Cardiac fibroblast (primary cell): Measurements from ENCODE around the gene NELL2.

Experiments used
- DNase-seq, 2 donors: peaks; one replicate each; pipeline versions ENCODE4 v3.0.0 to v3.0.0-alpha.2; 2010; ENCODE audit warnings: low read depth in 2 of 2
- H3K4me3 ChIP-seq, 2 donors: replicated peaks in 1 of 2; 1 replicate in 1 of 2; 2 replicates in 1 of 2; pipeline ENCODE4 v1.5.1; 2011; ENCODE audit warnings: low read depth in 2 of 2, low read length in 2 of 2, mild to moderate bottlenecking in 2 of 2, moderate library complexity in 1 of 2
- TF ChIP-seq, protein P1 (sequence below): IDR thresholded peaks from one replicate; pipeline ENCODE4 v1.5.1; 2011; ENCODE audit warnings: low read depth, mild to moderate bottlenecking, low read length, inconsistent platforms

Gene NELL2

DNA sequence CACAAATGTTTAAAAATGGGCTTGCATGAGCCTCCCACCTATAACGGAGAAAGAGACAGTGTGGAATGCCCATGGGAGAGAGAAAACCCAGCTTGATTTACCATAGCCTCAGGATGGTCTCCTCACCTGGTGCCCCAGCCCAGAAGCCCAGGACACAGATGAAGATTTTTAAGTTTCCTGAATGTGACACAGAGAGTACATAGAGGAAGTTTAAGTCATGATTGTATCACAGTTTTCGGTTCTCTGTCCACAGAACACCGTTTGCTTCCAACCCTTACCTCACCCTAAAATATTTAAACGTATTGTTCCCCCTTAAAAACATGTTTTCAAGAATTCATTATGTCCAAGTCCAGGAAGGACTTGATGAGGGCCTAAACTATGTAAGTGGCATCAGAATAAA lies 56.2 kb downstream of the NELL2 start:
- DNase-seq = no peak
- TF ChIP-seq, protein P1, sequence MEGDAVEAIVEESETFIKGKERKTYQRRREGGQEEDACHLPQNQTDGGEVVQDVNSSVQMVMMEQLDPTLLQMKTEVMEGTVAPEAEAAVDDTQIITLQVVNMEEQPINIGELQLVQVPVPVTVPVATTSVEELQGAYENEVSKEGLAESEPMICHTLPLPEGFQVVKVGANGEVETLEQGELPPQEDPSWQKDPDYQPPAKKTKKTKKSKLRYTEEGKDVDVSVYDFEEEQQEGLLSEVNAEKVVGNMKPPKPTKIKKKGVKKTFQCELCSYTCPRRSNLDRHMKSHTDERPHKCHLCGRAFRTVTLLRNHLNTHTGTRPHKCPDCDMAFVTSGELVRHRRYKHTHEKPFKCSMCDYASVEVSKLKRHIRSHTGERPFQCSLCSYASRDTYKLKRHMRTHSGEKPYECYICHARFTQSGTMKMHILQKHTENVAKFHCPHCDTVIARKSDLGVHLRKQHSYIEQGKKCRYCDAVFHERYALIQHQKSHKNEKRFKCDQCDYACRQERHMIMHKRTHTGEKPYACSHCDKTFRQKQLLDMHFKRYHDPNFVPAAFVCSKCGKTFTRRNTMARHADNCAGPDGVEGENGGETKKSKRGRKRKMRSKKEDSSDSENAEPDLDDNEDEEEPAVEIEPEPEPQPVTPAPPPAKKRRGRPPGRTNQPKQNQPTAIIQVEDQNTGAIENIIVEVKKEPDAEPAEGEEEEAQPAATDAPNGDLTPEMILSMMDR = no peak
- no peak overlapping the region for H3K4me3 ChIP-seq

DNA sequence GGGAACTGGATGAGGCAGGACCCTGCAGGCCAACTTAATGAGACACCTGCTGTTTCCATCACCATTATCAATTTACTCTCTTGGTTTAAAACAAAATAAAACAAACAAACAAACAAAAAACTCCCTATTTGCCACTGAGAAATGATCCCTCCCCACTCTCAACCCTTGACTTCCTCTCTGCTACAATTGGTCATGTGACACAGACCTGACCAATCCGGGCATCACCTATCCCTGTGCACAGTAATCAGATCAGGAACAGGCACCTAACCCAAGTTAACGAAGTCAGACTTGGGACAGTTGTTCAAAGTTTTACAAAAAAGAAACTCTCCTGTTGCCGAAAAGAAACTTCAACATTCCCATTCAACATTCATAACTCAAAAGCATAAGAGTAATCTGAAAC lies 58.4 kb downstream of the NELL2 start:
- no peak for DNase-seq
- H3K4me3 ChIP-seq = no peak overlapping the region
- TF ChIP-seq, protein P1 = no peak

DNA sequence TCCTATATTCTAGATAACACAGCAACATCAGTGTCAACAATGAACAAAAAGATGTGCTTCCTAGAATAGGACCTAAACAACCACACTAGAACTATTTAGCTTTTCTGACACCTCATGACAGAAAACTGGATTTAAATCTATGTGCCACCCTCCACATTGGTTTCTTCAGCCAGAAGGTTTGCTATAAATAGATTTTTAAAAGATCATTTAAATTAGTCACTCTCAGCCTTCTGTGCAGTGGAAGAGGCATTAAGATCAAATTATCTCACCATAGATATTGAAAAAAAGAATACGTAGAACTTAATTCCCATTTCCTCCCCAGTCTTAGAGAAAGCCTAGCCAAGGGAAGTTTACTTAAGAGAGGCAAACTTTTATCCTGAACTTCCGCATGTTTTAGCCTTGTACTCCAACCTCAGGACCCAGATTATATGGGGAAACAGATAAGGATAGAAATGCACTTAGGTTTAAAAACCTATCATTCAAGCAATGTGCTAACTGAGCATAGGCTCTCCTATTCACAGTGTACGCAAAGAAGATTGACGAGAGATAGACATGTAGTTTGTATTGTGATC lies 59.6 kb downstream of the NELL2 start:
- no peak overlapping the region for H3K4me3 ChIP-seq
- DNase-seq = no peak
- TF ChIP-seq, protein P1 = no peak

DNA sequence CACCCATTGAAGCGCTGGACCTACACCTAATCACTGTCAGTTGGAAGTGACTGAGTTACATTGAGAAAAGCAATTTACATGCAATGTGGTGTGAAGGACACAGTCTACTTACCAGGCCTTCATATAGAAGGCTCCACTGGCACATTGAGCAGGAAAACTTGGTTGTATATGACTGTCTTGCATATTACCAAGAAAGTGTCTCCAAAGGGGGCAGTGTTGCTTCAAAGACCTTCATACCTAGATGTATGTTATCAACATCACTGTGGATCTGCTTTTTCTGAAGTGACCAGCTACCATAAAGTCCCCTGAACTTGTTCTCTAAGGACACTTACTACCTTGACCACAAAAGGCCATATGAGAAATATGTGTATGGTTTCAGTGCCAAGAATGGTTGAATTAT lies 64.1 kb downstream of the NELL2 start:
- no peak for DNase-seq
- TF ChIP-seq, protein P1 = no peak
- no peak overlapping the region for H3K4me3 ChIP-seq

DNA sequence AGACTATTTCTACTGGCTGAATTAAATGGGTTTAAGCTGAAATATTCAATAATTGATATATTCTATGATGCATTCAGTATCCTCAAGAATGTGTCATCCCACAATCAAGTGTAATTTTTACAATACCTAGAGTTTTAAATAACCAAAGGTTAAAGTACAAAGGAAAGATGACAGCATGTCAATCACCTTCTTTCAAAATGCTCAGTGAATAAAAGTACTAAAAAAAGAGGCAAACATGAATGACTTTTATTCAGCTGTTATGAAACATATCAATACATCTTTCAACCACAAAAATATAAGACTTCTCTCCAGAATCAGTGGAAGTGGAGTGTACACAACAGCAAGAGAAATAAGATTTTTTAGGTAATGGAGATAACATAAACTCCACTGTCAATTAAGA lies 72.0 kb downstream of the NELL2 start:
- no peak overlapping the region for H3K4me3 ChIP-seq
- TF ChIP-seq, protein P1 = no peak
- DNase-seq = no peak

DNA sequence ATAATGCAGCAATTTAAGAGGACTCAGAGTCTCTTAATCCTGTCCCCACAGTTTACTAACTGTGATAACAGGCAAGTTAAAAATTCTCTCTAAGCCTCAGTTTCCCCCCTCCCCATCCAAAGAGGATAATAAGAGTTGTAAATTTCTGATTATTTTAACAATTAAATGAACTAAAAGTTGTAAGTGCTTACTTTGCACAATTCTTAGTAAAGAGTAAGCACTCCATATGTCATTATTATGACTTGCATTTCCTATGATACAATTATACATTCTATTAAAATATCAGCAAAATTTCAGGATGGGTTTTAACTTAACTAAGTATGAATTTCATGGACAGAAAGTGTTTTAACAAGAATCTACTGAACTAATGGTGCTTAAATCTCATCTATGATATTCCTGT lies 80.1 kb downstream of the NELL2 start:
- no peak overlapping the region for H3K4me3 ChIP-seq
- no peak for DNase-seq

DNA sequence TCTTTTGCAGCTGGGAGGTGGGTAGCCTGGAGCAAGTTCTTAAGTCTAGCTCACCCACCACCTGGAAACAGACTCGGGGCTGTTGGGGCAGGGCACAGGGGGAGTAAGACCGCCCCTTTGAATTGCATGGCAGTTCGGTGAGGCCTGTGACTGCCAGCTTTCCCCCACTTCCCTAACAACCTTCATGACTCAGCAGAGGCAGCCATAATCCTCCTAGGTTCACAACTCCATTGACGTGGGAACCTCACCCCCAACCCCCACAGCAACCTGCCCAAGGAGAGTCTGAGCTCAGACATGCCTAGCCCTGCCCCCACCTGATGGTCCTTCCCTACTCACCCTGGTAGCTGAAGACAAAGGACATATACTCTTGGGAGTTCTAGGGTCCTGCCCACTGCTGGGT lies 87.4 kb downstream of the NELL2 start:
- no peak overlapping the region for H3K4me3 ChIP-seq
- DNase-seq = no peak
- TF ChIP-seq, protein P1 = no peak

More for the DNA sequence above, 80.1 kb downstream of the NELL2 start:
- TF ChIP-seq, protein P1 = no peak
